ENCODE data around the gene NELFE.

DNA sequence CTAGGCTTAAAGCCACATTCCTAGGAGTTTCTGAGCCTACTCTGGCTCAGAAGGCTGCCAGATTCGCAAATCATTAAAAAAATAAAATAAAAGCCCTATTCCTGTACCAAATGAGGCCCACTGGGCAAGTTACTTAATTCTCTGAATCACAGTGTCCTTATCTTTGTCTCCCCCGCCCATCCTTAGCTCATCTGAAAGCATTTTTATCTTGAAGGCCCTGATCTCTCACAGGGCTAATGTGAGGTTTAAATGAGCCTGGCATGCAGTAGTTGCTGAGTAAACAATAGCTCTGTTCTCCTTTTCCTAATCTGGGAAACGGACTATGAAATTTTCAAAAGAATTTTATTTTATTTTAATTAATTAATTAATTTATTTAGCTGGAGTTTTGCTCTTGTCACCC is 54.8 kb downstream of the NELFE start:
- TF ChIP-seq, protein P1, sequence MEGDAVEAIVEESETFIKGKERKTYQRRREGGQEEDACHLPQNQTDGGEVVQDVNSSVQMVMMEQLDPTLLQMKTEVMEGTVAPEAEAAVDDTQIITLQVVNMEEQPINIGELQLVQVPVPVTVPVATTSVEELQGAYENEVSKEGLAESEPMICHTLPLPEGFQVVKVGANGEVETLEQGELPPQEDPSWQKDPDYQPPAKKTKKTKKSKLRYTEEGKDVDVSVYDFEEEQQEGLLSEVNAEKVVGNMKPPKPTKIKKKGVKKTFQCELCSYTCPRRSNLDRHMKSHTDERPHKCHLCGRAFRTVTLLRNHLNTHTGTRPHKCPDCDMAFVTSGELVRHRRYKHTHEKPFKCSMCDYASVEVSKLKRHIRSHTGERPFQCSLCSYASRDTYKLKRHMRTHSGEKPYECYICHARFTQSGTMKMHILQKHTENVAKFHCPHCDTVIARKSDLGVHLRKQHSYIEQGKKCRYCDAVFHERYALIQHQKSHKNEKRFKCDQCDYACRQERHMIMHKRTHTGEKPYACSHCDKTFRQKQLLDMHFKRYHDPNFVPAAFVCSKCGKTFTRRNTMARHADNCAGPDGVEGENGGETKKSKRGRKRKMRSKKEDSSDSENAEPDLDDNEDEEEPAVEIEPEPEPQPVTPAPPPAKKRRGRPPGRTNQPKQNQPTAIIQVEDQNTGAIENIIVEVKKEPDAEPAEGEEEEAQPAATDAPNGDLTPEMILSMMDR (IDR thresholded peaks at IDR 0.05) = no peak
- no peak for TF ChIP-seq POLR2A (IDR thresholded peaks at IDR 0.05)

Data from heart left ventricle (tissue), 13 donors.